ENCODE data around the gene WBP2NL. TPM values are rescaled to one million over a fixed set of nuclear protein-coding genes. Genes with fewer than 3 reads are reported as not detected.

Gene WBP2NL
- total RNA-seq, 4 donors from 2014 or later: 0.22 to 2.8 (median 0.59) TPM

GRCh38 chr22:42022162-42022847, 23.7 kb downstream of the WBP2NL start:
- H3K4me1 ChIP-seq: no peaks in the 10 kb centered on the region
- no peaks in the 10 kb centered on the region for H3K9me3 ChIP-seq
- no peak overlapping the region for H3K4me3 ChIP-seq
- H3K27me3 ChIP-seq: no peaks in the 10 kb centered on the region
- TF ChIP-seq EP300 (IDR thresholded peaks at IDR 0.05) (no peak), POLR2AphosphoS5 (IDR thresholded peaks at IDR 0.05) (no peak), POLR2A (IDR thresholded peaks at IDR 0.05) (no peak), CTCF (IDR thresholded peaks at IDR 0.05) (no peak)
- no peak overlapping the region for H3K27ac ChIP-seq
- 20 to 71% methylated on average over 1 of the region's 2 CpGs for WGBS, 2 donors (ENCODE audit: low coverage in 1 of 2)
- no peak for ATAC-seq
- H3K36me3 ChIP-seq: no peaks in the 10 kb centered on the region

GRCh38 chr22:42025421-42025820, 26.8 kb downstream of the WBP2NL start:
- H3K4me1 ChIP-seq: no peaks in the 10 kb centered on the region
- no peak for ATAC-seq
- H3K36me3 ChIP-seq: no peaks in the 10 kb centered on the region
- no peak overlapping the region for H3K4me3 ChIP-seq
- WGBS, 2 donors (ENCODE audit: low coverage in 1 of 2): 31 to 38% methylated on average over 1 of the region's 1 CpG
- TF ChIP-seq CTCF (IDR thresholded peaks at IDR 0.05) (no peak), EP300 (IDR thresholded peaks at IDR 0.05) (no peak), POLR2AphosphoS5 (IDR thresholded peaks at IDR 0.05) (no peak), POLR2A (IDR thresholded peaks at IDR 0.05) (no peak)
- H3K27ac ChIP-seq: no peak overlapping the region
- no peaks in the 10 kb centered on the region for H3K27me3 ChIP-seq
- no peaks in the 10 kb centered on the region for H3K9me3 ChIP-seq

GRCh38 chr22:42026705-42027104, 28.1 kb downstream of the WBP2NL start:
- no peaks in the 10 kb centered on the region for H3K36me3 ChIP-seq
- TF ChIP-seq POLR2A (IDR thresholded peaks at IDR 0.05) (no peak), EP300 (IDR thresholded peaks at IDR 0.05) (no peak), CTCF (IDR thresholded peaks at IDR 0.05) (no peak), POLR2AphosphoS5 (IDR thresholded peaks at IDR 0.05) (no peak)
- no peak for ATAC-seq
- WGBS, 2 donors (ENCODE audit: low coverage in 1 of 2): 85% methylated on average over 5 of the region's 10 CpGs; no CpG with 5 or more reads in 1 of the 2 donors
- H3K9me3 ChIP-seq: no peaks in the 10 kb centered on the region
- no peak overlapping the region for H3K27ac ChIP-seq
- H3K4me1 ChIP-seq: no peaks in the 10 kb centered on the region
- H3K4me3 ChIP-seq: no peak overlapping the region
- no peaks in the 10 kb centered on the region for H3K27me3 ChIP-seq

GRCh38 chr22:42033263-42034181, 34.9 kb downstream of the WBP2NL start:
- no peaks in the 10 kb centered on the region for H3K27me3 ChIP-seq
- 92 to 100% methylated on average over 1 to 2 of the region's 5 CpGs for WGBS, 2 donors (ENCODE audit: low coverage in 1 of 2)

More at GRCh38 chr22:42033263-42034181, 34.9 kb downstream of the WBP2NL start:
- TF ChIP-seq POLR2A (IDR thresholded peaks at IDR 0.05) (no peak), EP300 (IDR thresholded peaks at IDR 0.05) (no peak), POLR2AphosphoS5 (IDR thresholded peaks at IDR 0.05) (no peak), CTCF (IDR thresholded peaks at IDR 0.05) (no peak)
- Histone ChIP-seq H3K27ac (no peak overlapping the region), H3K4me3 (no peak overlapping the region), H3K4me1 (no peaks in the 10 kb centered on the region), H3K9me3 (peaks cover 0 to 6% (median 0%) of the 10 kb centered on the region in 3 donors), H3K36me3 (peaks cover 0 to 6% of the 10 kb centered on the region in 2 donors)
- no peak for ATAC-seq

Measured in gastroesophageal sphincter (tissue), 4 donors.